Skeletal muscle cell (primary cell): ENCODE results near the gene BCAS4.

Experiments
- DNase-seq: peaks from one replicate; pipeline ENCODE4 v3.0.0-alpha.2; 2010; ENCODE audit warnings: low read depth
- H3K4me3 ChIP-seq: 2 replicates; pipeline ENCODE4 v1.5.1; 2011; ENCODE audit warnings: low read depth, mild to moderate bottlenecking, control low read depth, low read length, moderate library complexity

Gene BCAS4

GRCh38 chr20:50921803-50922501 lies 127.1 kb downstream of the BCAS4 start:
- no peak overlapping the region for H3K4me3 ChIP-seq
- DNase-seq, result no peak

DNA sequence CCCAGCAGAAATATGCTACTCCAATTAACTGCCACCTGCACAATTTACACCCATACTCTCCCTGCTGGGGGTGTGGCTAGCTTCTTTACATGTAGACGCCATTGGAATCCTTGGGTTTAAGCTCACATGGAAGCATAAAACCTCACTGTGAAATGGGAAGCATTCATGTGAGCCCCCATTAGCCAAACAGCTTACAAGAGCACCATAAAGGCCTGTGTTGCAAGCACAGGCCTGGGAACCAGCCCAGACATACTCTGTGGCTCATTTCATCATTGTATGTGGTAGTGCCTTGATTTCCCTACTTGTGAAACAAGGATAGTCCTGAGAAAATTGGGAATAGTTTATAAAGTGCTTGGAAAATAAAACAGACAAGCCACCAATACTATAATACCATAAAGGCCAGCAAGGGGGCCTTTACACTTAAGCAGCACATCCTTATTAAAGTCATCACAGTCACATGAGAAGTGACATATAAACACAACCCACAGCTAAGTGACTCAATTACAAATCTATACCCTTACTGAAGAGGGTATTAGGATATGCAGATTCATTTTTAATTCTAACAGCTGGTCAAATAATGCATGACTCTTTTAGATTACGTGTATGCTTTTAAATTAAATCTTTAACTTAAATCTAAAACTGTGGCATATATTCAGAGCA lies 129.5 kb downstream of the BCAS4 start:
- H3K4me3 ChIP-seq, result no peak overlapping the region
- no peak for DNase-seq

DNA sequence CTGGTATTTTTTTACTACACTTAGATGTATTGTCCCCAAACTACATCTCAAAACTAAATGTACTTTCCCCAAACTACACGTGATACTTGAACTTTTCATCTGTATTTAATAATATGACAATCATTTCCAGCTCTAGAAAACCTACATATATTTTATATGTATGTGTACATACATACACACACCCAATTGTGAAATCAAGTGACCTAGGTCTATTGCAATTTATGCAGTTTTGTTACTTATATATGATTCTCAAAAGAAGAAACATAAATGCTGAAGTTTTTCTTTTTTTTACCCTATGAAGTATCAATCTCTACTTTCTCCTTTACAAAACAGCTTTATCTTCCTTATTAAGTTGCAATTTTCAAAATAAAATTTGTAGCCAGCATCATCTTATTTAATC lies 131.7 kb downstream of the BCAS4 start:
- no peak overlapping the region for H3K4me3 ChIP-seq
- no peak for DNase-seq
